Endothelial cell of umbilical vein (primary cell): ENCODE data around the gene GNB1. TPM values are rescaled to one million over a fixed set of nuclear protein-coding genes. Genes with fewer than 3 reads are reported as not detected.

Source experiments
- BruUV-seq: library from RNA; stranded (reverse); fragments of 400-500 nt; replicated peaks from 2 replicates; lab custom pipeline; 2021; lab: Mats Ljungman, UMichigan
- CTCF ChIA-PET: fragments of 300-600, 350-600 bp; sonication (Branson Sonifier 250); formaldehyde crosslinking; loops from one replicate; lab custom pipeline; 2021; ENCODE audit warnings: antibody characterized with exemption, inconsistent platforms; lab: Charles Lee
- POLR2A ChIA-PET: fragments of 300-600, 350-600 bp; sonication (Branson Sonifier 250); formaldehyde crosslinking; loops from one replicate; lab custom pipeline; 2021; ENCODE audit warnings: antibody characterized with exemption, inconsistent platforms; lab: Charles Lee
- DNase-seq: peaks from one replicate; pipeline ENCODE4 v3.0.0-alpha.2; 2011; ENCODE audit warnings: low read depth, low spot score
- FAIRE-seq: peaks from 2 replicates; lab custom pipeline; 2011; peaks lifted over from hg19 to GRCh38; lab: Jason Lieb, UNC
- H2AFZ ChIP-seq: 2 replicates; pipeline ENCODE4 v1.6.0; 2012; ENCODE audit warnings: low read depth, low read length, control low read depth, inconsistent platforms
- H3K27ac ChIP-seq: 2 replicates; pipeline ENCODE4 v1.5.1; 2011; ENCODE audit warnings: low read depth, mild to moderate bottlenecking, control low read depth, low read length, moderate library complexity; ENCODE audit not compliant: insufficient read depth
- H3K27me3 ChIP-seq, 2 experiments: 2 replicates each; pipeline versions ENCODE4 v1.6.0 to v1.6.1; 2011; ENCODE audit warnings: low read length in 2 of 2, mixed read lengths in 1 of 2; ENCODE audit not compliant: control insufficient read depth in 2 of 2, insufficient read depth in 2 of 2
- H3K36me3 ChIP-seq, 2 experiments: 2 replicates in 1 of 2; 3 replicates in 1 of 2; pipeline ENCODE4 v1.5.1; 2011; ENCODE audit warnings: low read length in 2 of 2, mild to moderate bottlenecking in 1 of 2, moderate library complexity in 1 of 2; ENCODE audit not compliant: control insufficient read depth in 2 of 2, insufficient read depth in 2 of 2; ENCODE audit errors: extremely low read depth in 1 of 2
- H3K4me1 ChIP-seq: 3 replicates; pipeline ENCODE4 v1.5.1; 2011; ENCODE audit warnings: mild to moderate bottlenecking, low read length; ENCODE audit not compliant: control insufficient read depth, insufficient read depth; ENCODE audit errors: extremely low read depth
- H3K4me2 ChIP-seq: 2 replicates; pipeline ENCODE4 v1.6.1; 2011; ENCODE audit warnings: low read length, control low read depth, mixed read lengths; ENCODE audit not compliant: insufficient read depth
- H3K4me3 ChIP-seq, 3 experiments: fragments of 200-600 bp in 1 of 3; sonication (generic), shearing (Covaris generic) in 1 of 3; replicated peaks in 1 of 3; 2 replicates each; pipeline ENCODE4 v1.5.1; 2011 to 2016; ENCODE audit warnings: control low read depth in 3 of 3, low read length in 3 of 3, mild to moderate bottlenecking in 2 of 3, inconsistent platforms in 1 of 3, low read depth in 1 of 3, moderate library complexity in 1 of 3; ENCODE audit not compliant: insufficient read depth in 1 of 3
- H3K79me2 ChIP-seq: 2 replicates; pipeline ENCODE4 v1.6.0; 2012; ENCODE audit warnings: low read length, inconsistent platforms; ENCODE audit not compliant: control insufficient read depth, insufficient read depth
- H3K9ac ChIP-seq: replicated peaks from 2 replicates; pipeline ENCODE3; 2011; ENCODE audit warnings: low read length, control low read depth; ENCODE audit not compliant: insufficient read depth; ENCODE audit errors: extremely low read depth
- H3K9me1 ChIP-seq: replicated peaks from 3 replicates; pipeline ENCODE4 v1.6.0; 2011; ENCODE audit warnings: mild to moderate bottlenecking, low read length; ENCODE audit not compliant: control insufficient read depth, insufficient read depth; ENCODE audit errors: extremely low read depth
- H3K9me3 ChIP-seq: replicated peaks from 2 replicates; pipeline ENCODE4 v1.5.1; 2012; ENCODE audit warnings: low read length, inconsistent platforms; ENCODE audit not compliant: control insufficient read depth, insufficient read depth
- H4K20me1 ChIP-seq: replicated peaks from 2 replicates; pipeline ENCODE3; 2011; ENCODE audit warnings: mild to moderate bottlenecking, low read length; ENCODE audit not compliant: control insufficient read depth, insufficient read depth; ENCODE audit errors: extremely low read depth
- EZH2 ChIP-seq: IDR thresholded peaks from 2 replicates; pipeline ENCODE4 v1.6.1; 2012; ENCODE audit warnings: borderline replicate concordance, low read depth, mild to moderate bottlenecking, moderate library complexity, low read length, inconsistent platforms; ENCODE audit not compliant: severe bottlenecking
- FOS ChIP-seq: IDR thresholded peaks from 2 replicates; pipeline ENCODE4 v1.6.1; 2011; ENCODE audit warnings: mild to moderate bottlenecking, low read length, moderate library complexity, borderline replicate concordance; ENCODE audit not compliant: insufficient read depth
- GATA2 ChIP-seq: IDR thresholded peaks from 2 replicates; pipeline ENCODE4 v1.7.0; 2011; ENCODE audit warnings: low read depth, mild to moderate bottlenecking, moderate library complexity, mixed read lengths, low read length; ENCODE audit not compliant: insufficient read length, insufficient read depth
- JUN ChIP-seq: IDR thresholded peaks from 2 replicates; pipeline ENCODE4 v1.6.1; 2011; ENCODE audit warnings: borderline replicate concordance, low read depth; ENCODE audit not compliant: insufficient read length, insufficient read depth
- MYC ChIP-seq: IDR thresholded peaks from one replicate; pipeline ENCODE4 v1.6.1; 2011; ENCODE audit warnings: mild to moderate bottlenecking, low read depth, low read length
- POLR2A ChIP-seq: IDR thresholded peaks from 2 replicates; pipeline ENCODE4 v1.6.1; 2012; ENCODE audit warnings: low read depth, mild to moderate bottlenecking, control low read depth, low read length
- POLR2AphosphoS5 ChIP-seq: IDR thresholded peaks from 2 replicates; pipeline ENCODE4 v1.6.1; 2012; ENCODE audit warnings: low read depth, mild to moderate bottlenecking, control low read depth, low read length, moderate library complexity; ENCODE audit not compliant: insufficient read depth
- dilution Hi-C: fragments of 300-500 bp; cut with MboI; formaldehyde crosslinking; loops from one replicate; pipeline ENCODE4 v1.15.0; 2019; ENCODE audit warnings: low sequenced_read_pairs; ENCODE audit not compliant: extremely low pct_ligation_motif_present
- intact Hi-C: fragments of 100-400 bp; cut with micrococcal nuclease; formaldehyde crosslinking; loops from one replicate; pipeline ENCODE4 v1.10.0; 2022
- polyA plus RNA-seq, 4 experiments: library from polyadenylated mRNA; depleted of rRNA in 3 of 4; stranded (reverse) in 3 of 4; unstranded in 1 of 4; fragments of >200 nt; gene quantifications; 2 replicates each; pipeline versions ENCODE4 v1.2.1 to v1.2.3, GENCODE V29; 2011 to 2012; ENCODE audit warnings: missing spikeins in 1 of 4
- total RNA-seq: library from RNA; stranded (reverse); gene quantifications from 2 replicates; pipeline ENCODE4 v1.2.3, GENCODE V29; 2021
- TF ChIP-seq, protein P1 (sequence below), 2 donors: IDR thresholded peaks; 1 replicate in 1 of 2; 2 replicates in 1 of 2; pipeline ENCODE4 v1.5.1; 2011; ENCODE audit warnings: low read length in 2 of 2, mild to moderate bottlenecking in 2 of 2, moderate library complexity in 2 of 2, control low read depth in 1 of 2, inconsistent platforms in 1 of 2, low read depth in 1 of 2; ENCODE audit not compliant: insufficient read depth in 1 of 2; ENCODE audit errors: extremely low read depth in 1 of 2
- TF ChIP-seq, protein P2 (sequence below): IDR thresholded peaks from 2 replicates; pipeline ENCODE4 v1.6.1; 2011; ENCODE audit not compliant: insufficient read depth, insufficient read length

Gene GNB1
- total and polyA plus RNA-seq, 2 donors (not counting 3 experiments of a cell fraction or from before 2014, with no cell fraction given) = 501 to 529 TPM

DNA sequence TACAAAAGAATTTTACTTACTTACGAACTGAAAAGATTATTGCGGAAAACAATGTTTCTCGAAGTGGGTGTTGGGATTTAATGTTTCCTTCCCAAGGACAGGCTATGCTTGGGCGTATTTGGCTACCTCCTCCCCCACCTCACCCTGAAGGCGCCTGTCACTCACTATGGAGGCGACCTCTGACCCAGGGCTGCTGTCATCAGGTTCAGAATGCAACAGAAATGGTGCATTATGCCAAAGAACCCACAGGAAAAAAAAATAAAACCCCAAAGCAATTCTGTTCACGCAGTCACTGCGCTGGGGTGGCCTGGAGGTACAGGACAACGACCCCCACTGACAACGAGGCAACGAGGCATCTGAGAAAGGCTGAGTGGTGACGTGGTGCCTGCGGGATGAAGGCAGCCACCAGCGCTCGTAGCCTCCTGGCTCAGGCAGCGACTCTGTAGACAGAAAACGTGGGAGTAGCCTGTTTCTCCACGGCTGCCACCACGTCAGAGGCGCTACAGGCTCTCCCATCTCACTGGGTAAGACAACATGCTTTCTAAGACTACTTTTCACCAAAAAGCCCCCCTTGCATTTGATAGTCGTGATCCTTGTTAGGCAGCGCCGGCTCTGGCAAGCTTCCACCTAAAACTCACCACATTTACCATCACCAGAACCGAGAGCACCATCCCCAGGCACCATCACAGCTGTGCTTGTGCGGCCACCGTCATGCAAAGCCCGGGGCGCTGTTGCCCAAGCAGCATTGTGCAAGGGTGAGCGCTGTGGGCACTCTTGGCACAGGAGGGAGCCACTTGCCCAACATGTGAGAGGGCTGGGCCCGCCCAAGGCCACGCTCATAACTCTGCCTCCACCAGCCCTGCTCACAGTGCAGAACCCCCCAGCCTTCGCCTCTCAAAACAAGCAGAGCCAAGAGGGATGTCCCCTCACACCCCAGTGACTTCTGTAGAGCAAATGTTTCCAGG, 126.9 kb downstream of the GNB1 start:
- TF ChIP-seq FOS = no peak
- no peak for TF ChIP-seq JUN
- no peak for TF ChIP-seq POLR2AphosphoS5
- no peak for TF ChIP-seq POLR2A
- TF ChIP-seq, protein P1, sequence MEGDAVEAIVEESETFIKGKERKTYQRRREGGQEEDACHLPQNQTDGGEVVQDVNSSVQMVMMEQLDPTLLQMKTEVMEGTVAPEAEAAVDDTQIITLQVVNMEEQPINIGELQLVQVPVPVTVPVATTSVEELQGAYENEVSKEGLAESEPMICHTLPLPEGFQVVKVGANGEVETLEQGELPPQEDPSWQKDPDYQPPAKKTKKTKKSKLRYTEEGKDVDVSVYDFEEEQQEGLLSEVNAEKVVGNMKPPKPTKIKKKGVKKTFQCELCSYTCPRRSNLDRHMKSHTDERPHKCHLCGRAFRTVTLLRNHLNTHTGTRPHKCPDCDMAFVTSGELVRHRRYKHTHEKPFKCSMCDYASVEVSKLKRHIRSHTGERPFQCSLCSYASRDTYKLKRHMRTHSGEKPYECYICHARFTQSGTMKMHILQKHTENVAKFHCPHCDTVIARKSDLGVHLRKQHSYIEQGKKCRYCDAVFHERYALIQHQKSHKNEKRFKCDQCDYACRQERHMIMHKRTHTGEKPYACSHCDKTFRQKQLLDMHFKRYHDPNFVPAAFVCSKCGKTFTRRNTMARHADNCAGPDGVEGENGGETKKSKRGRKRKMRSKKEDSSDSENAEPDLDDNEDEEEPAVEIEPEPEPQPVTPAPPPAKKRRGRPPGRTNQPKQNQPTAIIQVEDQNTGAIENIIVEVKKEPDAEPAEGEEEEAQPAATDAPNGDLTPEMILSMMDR (IDR thresholded peaks at IDR 0.05; ENCODE audit: extremely low read depth in 1 of 2, insufficient read depth in 1 of 2, low read depth in 1 of 2, low read length in 2 of 2) = no peak
- TF ChIP-seq, protein P2, sequence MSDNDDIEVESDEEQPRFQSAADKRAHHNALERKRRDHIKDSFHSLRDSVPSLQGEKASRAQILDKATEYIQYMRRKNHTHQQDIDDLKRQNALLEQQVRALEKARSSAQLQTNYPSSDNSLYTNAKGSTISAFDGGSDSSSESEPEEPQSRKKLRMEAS = no peak
- no peak for TF ChIP-seq EZH2
- no peak for TF ChIP-seq MYC
- TF ChIP-seq GATA2 = no peak
- intact Hi-C loops = no loop called here
- ChIA-PET POLR2A (no interaction called here), CTCF (no interaction called here)
- H3K36me3 ChIP-seq = peaks cover 0 to 26% of the 10 kb centered on the region in 2 experiments
- no peak overlapping the region for H3K4me3 ChIP-seq
- H3K79me2 ChIP-seq = peaks cover 32% of the 10 kb centered on the region
- H3K27me3 ChIP-seq = no peaks in the 10 kb centered on the region
- FAIRE-seq (no peak), DNase-seq (no peak)
- H4K20me1 ChIP-seq = no peaks in the 10 kb centered on the region
- no peaks in the 10 kb centered on the region for H3K4me1 ChIP-seq
- H3K4me2 ChIP-seq = no peak overlapping the region
- H3K9me3 ChIP-seq = no peaks in the 10 kb centered on the region
- dilution Hi-C loops = no loop called here
- no TSS peak for BruUV-seq
- H3K9ac ChIP-seq = no peak overlapping the region
- no peaks in the 10 kb centered on the region for H3K9me1 ChIP-seq
- no peak overlapping the region for H3K27ac ChIP-seq
- H2AFZ ChIP-seq = no peak overlapping the region
